CD4-positive, alpha-beta T cell treated with Interleukin-2 at 100 ng/mL for 4 hours (primary cell): ENCODE results near the gene ZNF513.
"Not testable (repeated sequence)": the region's sequence is repeated elsewhere in the genome, so short reads cannot be mapped to it uniquely, and the experiment has no call there.

Experiments used
- DNase-seq: peaks from one replicate; pipeline ENCODE4 v3.0.0-alpha.2; 2020; ENCODE audit warnings: low spot score

Gene ZNF513, protein sequence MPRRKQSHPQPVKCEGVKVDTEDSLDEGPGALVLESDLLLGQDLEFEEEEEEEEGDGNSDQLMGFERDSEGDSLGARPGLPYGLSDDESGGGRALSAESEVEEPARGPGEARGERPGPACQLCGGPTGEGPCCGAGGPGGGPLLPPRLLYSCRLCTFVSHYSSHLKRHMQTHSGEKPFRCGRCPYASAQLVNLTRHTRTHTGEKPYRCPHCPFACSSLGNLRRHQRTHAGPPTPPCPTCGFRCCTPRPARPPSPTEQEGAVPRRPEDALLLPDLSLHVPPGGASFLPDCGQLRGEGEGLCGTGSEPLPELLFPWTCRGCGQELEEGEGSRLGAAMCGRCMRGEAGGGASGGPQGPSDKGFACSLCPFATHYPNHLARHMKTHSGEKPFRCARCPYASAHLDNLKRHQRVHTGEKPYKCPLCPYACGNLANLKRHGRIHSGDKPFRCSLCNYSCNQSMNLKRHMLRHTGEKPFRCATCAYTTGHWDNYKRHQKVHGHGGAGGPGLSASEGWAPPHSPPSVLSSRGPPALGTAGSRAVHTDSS

DNA sequence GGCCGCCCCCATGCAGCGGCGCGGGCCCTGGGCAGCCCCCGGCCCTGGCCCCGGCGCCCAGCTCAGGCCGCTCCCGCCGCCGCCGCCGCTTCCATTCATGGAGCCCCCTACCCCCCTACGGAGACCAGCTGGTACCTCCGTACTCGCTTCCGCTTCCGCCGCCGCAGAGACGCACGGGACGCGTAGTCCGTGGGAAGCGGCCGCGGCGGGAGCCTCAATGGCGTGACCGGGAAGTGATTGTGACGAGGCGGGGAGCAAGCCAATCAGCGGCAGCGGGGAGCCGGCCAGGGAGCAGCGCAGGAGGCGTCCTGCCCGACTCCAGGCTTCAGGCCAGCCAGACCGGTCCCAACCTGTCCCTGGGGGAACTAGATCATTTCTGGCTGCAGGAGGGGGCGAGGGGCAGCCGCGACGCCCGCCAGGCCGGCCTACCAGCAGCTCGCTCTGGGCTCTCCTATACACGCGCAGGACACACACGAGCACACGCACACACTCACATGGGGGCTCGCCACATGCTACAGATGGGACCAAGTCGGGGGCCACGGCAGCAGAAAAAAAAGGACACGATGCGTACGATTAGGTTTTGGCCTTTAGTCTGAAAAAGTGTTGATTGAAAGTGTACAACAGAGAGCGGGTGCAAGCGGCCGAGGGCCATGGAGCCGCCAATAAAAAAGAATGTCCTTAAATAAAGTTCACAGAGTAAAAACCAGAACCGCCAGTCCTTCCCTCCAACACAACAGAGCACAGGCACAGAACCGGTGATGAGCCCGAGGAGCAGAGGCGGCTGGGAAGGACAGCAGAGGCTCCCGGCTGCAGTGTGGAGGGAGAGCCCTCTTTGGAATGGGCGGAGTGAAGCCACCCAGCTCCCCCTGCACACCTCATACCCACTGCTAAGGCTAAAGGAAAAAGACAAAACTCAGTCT is at the start of gene ZNF513:
Gene ZNF513, minus strand, starts transcription at position 109 of the 920 bp plus-strand sequence. CDS start 208 bp downstream, outside the sequence.
- peak; percentile 90 for DNase-seq

DNA sequence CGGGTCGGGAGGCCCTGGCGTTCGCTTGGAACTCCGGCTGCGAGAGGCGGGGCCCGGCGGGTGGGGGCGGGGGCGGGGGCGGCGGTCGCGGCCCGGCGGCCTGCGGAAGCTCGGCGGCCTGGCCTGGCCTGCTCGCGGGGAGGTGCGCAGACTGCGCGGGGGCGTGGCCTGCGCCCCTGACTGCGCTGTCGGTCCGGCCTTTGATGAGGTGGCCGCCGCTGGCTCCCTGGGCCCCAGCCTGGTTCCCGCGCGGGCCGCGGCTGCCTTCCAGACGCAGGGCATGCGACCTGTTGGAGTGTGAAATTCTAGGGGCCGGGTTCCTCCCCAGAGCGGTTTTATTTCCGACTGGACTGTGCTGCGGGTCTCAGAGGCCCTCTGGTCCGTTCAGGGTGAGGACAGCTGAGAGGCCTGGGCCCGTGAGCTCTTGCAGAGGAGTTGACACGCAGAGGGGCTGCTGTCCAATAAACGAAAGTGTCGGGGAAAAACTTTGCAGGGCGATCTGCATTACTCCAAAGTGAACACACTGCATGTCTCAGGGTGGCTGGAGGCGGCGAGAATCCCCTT is 48.5 kb upstream of the ZNF513 start:
- peak; percentile 71 for DNase-seq

DNA sequence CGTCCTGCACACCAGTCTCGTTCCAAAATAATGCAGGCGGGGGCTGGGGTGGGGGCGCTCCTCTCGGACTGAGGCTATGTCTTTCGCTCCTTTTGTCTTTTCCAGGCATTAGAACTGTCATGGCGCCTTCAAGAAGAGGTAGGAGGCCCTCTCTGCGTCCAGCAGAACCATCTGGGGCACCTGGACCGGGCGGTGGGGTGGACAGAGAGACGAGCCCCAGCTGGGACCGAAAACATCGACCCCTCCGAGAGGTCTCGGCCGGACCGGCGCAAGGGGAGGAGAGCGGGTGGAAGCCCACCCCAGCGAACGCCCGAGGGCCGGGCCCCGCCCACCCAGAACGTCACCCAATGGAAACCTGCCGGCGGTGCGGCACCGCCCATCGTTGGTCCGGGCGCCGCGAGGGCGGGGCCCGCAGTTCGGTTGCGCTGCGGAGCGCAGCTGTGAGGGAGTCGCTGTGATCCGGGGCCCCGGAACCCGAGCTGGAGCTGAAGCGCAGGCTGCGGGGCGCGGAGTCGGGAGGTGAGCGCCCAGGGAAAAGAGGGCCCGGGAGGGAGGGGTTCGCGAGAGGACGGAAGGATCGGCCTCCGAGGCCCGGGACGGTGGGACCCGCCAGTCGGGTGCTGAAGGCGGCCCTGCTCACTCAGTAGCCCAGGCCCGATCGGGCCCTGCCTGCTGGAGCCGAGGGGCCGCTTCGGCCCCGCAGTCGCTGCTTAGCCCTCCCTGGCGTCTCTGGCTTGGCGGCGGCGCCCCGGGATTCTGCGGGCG is 47.9 kb upstream of the ZNF513 start, which contains the start of gene NRBP1:
Gene NRBP1, plus strand, starts transcription at position 419 of the 765 bp plus-strand sequence. CDS start 4,643 bp downstream, outside the sequence.
- peak; percentile 88 for DNase-seq

DNA sequence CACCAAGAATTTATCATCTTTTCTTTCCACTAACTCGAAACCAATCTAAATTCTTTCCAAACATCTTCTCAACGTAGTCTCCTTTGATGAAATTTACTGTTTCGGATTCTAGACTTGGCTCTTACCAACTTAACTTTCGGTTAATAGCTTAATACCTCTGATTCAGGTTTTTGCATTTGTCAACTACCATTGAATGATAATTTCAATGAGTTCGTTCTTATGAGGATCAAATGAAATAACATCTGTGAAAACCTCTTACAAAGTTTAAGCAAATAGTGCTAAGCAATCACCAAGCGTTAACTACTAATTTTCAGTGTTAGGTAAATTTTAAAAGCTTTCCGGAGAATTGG is 47.3 kb upstream of the ZNF513 start:
- no peak for DNase-seq

DNA sequence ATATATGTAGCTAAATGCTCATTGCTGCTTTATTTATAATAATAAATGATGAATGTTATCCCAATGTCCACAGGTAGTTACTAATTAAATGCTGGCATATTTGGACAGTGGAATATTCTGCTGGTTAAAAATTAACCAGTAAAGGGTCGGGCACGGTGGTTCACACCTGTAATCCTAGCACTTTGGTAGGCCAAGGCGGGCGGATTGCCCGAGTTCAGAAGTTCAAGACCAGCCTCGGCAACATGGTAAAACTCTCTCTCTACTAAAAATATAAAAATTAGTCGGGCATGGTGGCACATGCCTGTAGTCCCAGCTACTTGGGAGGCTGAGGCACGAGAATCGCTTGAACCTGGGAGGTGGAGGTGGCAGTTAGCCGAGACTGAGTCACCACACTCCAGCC is 44.5 kb upstream of the ZNF513 start:
- DNase-seq, result not testable (repeated sequence)

DNA sequence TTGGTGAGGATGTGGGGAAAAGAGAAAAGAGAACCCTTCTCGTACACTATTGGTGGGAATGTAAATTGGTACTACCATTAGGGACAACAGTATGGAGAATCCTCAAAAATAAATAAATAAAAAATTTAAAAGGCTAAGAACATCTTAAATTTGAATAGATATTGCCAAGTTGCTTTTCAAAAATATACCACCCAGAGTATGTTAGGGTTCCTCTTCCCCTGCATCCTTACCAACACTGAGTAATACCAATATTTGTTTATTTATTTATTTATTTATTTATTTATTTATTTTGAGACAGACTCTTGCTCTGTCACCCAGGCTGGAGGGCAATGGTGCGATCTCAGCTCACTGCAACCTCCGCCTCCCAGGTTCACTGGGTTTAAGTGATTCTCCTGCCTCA is 42.4 kb upstream of the ZNF513 start:
- no peak for DNase-seq

DNA sequence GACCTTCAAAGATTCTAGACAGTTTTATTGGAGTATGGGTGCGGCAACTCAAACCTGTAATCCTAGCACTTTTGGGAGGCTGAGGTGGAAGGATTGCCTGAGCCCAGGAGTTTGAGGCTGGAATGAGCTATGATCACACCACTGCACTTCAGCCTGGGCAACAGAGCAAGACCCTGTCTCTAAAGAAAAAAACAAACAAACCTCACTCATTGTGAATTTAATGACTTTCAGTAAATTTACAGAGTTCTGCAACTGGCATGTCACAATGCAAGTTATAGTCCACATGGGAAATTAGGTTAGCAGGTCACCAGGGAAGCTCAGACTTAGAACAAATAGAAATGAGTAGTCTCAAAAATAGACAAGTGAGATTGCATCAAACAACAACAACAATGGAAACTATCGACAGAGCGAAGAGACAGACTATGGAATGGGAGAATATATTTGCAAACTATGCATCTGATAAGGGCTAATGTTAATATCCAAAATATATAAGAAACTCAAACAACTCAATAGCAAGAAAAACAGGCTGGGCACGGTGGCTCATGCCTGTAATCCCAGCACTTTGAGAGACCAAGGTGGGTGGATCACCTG is 41.2 kb upstream of the ZNF513 start:
- DNase-seq, result no peak

DNA sequence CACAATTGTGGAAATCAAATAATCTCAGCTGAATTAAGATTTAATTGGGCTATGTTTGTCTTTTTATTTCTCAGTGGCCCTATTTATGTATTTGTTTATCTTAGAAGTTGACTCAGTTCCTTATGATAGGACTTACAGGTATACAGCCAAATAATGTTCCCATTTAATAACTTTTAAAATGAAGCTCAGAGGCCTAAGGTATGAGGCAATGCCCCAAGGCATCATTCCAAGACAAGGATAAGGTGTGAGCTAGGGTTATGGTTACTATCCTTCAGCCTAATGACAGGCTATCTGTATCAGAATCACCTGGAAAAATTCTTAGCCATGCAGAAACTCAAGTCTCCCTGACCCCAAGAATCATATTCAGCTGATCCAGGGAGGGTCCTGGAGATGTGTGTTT is 40.5 kb upstream of the ZNF513 start:
- DNase-seq, result no peak

DNA sequence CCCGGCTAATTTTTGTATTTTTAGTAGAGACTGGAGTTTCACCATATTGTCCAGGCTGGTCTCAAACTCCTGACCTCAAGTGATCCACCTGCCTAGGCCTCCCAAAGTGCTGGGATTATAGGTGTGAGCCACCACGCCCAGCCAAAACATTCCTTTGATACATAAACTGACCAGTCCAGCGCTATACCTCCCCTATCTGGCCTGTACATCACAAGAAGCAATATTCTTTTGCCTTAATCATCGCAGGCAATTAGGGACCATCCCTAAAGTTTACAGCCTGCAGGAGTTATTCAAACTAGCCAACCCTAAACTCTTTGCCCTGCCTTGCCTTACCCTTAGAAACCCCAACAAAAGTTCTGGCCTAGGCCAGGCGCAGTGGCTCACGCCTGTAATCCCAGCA is 35.6 kb upstream of the ZNF513 start:
- no peak for DNase-seq

DNA sequence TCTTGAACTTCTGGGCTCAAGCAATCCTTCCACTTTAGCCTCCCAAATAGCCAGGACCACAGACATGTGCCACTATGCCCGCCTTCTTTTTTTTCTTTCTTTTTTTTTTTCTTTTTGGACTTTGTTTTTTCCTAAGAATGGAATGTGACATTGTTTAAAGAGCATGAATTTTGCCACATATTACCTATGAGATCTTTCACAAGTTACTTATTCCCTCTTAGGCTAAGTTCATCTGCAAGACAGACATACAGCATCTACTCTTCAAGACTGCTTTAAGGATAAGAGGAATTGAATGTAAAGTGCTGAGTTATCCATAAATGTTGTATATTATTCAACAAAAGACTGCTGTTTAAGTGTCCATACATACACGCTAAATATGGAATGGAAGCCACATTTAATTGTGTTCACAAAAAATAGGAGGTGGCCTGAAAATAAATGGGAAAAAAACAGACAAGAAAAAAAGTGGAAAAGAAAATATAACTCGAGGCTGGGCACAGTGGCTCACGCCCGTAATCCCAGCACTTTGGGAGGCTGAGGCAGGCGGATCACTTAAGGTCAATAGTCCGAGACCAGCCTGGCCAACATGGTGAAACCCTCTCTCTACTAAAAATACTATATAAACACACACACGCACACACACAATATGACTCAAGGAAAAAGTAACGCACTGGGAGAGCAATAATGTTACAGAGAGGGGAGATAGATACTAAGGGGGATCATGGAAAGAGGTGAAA is 32.1 kb upstream of the ZNF513 start:
- DNase-seq, result no peak

DNA sequence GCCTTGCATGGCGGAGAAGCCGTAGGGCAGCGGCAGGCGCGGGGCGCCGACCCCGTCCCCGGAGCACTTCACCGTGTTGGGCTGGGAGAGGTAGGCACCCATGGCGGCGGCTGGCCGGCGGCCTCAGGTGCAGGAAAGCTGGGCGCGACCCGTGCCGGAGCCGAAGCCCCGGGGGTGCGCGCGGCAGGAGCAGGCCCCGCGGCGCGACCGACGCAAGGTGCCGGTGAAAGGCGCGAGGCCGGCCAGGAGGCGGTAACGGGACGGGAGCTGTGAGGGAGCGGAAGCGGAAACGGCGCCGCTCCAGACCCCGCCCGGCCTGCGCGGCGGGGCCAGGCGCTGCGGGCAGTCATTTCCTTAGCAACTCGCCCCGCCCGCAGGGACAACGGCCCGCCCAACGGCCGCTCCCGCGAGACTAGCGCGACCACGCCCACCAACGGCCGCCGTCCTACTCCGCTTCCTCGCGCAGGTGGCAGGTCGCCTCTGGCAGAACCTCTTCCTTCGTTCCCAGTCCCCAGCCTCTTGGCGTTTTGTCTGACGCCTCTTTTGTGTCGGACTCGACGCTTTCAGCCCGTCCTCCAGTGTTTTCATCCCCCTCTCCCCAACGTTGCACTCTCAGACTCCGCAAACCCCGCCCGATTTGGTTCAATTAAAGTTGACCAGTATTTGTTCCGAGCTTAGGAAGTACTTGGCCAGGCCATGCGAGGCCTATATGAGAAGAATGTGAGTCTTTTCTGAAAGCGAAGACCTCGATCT is 29.0 kb upstream of the ZNF513 start, which contains the start of gene PPM1G:
Gene PPM1G, minus strand, starts transcription at position 271 of the 753 bp plus-strand sequence. Its CDS starts 169 bp downstream, at position 102.
- DNase-seq, result peak; percentile 95

DNA sequence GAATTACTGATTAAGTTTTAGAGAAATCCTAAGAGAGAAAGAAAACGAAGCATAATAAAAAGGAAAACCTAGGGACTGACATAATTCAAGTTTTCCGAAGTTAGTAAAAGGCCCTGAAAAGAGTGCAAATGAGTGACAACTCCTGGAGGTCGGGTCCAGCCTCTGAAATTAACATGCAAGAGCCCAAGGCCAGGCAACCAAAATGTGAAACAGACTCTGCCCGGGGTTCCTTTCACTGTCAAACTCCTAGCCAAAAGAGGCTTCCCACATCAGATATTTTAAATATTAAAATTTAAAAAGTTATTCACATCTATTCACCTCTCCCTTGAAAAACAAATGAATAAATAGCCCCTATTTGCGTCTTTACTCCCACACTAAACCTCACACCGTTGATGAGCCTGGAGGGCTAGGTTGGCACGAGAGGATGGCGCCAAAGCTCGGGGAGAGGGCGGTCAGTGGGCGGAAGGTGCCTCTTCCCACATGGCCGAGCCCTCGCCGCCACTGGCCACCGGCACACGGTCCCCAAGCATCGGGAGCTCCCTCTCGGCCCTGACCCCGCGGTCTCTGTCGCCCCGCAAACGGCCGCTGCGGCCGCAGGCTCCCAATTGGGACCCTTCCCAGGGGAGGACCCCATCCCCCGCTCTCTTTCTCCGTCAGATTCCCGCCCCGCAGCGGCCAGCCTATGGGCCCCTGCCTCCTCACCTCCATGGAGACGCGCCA is 28.2 kb upstream of the ZNF513 start:
- DNase-seq, result no peak

DNA sequence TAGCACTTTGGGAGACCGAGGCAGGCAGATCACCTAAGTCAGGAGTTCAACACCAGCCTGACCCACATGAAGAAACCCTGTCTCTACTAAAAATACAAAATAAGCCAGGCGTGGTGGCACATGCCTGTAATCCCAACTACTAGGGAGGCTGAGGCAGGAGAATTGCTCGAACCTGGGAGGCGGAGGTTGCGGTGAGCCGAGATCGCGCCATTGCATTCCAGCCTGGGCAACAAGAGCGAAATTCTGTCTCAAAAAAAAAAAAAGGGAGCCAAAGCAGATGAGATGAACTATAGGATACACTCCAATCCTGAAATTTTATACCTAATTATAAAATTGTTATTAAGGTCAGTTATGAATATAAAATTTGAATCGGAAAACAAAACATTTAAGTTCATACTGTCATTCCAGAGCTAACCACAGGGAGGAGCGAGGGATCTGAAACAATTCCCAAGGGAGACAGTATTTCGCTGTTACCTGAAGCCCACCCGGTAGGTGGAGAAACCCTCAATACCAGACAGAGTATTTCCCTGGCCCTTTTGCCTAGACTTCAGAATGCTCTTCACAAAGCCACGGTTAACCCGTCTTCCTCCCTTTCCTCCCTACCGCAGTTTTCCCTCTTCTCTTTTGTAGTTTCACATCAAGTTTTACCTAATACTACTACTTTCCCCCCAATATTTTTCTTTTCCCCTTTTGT is 27.4 kb upstream of the ZNF513 start:
- no peak for DNase-seq

DNA sequence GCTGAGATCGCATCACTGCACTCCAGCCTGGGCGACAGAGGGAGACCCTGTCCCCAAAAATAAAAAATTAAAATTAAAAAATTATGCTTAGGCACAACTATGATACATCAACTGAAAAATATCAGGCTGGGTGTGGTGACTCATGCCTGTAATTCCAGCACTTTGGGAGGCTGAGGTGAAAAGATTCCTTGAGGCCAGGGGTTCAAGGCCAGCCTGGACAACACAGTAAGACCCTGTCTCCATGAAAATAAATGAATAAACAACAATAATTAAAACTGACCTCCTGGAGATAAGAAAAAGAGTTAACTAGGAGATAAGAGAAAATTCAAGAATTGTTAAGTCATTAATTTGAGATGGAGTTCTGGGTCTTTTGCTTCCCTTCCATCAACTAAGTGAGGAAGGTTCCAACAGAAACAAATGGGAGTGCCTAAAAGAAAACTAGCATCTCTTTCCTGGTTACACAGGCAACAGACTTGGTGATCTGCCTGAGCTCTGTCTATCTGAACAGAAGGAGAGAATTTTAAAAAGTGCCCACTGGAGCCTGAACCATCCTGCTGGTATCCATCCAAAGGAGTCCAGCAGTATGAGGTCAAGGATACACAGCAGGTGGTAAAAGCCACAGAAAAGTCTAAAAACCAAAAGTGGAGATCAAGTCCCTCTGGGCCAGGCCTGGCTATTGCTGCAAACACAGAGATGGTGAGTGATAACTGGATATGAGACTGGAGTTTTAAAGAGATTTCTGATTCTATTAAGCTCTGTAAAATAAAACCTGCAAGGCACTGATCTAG is 20.0 kb upstream of the ZNF513 start:
- DNase-seq, result no peak

DNA sequence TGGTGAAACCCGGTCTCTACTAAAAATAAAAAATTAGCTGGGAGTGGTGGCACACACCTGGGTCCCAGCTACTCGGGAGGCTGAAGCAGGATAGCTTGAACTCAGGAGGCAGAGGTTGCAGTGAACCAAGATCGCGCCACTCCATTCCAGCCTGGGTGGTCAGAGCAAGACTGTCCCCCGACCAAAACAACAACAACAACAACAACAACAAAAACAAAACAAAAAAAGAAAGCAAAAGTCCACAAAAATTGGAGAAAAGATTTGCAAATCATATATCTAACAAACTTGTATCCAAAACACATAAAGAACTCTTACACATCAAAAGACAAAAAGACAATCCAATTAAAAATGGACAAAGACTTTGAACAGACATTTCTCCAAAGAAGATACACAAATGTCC is 18.4 kb upstream of the ZNF513 start:
- no peak for DNase-seq

DNA sequence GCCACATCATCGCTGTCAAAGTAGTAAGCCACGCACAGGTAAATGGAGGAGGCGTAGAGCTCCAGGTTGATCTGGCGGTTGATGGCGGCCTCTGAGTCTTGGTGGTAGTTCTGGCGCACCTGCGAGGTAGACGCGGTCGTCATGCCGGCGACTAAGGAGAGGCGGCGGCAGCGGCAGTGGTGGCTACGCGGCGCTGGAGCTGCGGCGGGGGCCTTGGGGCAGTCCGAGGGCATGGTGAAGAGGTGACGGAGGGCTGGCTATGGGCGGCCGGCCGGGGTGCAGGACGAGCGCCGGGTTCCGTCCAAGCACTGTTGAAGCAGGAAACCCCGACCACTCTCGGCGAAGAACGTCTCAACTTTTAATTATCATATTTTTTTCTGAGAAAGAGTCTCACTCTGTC is 12.7 kb upstream of the ZNF513 start:
- no peak for DNase-seq
